Measurements from ENCODE around the gene SHANK1.
"Not testable (repeated sequence)": the region's sequence is repeated elsewhere in the genome, so short reads cannot be mapped to it uniquely, and the experiment has no call there.

Gene SHANK1

GRCh38 chr19:50620394-50620906, 99.2 kb downstream of the SHANK1 start:
- POLR2A ChIA-PET; H3K4me1 ChIP-seq (ENCODE audit: control insufficient read depth, insufficient read depth, low read length): not testable (repeated sequence)
- CTCF ChIA-PET: interaction anchor here (0.6 kb wide), 1 partner anchor 677 kb away, joined by 3 read pairs; no protein-coding TSS in a partner anchor

GRCh38 chr19:50619184-50619583, 100.4 kb downstream of the SHANK1 start:
- POLR2A ChIA-PET: interaction anchor here (0.6 kb wide), 1 partner anchor 10 kb away, joined by 6 read pairs; no protein-coding TSS in a partner anchor
- H3K27ac ChIP-seq (ENCODE audit: extremely low read depth, low read depth, low read length); CTCF ChIA-PET; H3K4me1 ChIP-seq (ENCODE audit: control insufficient read depth, insufficient read depth, low read length); H3K4me3 ChIP-seq (ENCODE audit: low read depth, low read length); H3K36me3 ChIP-seq (ENCODE audit: control insufficient read depth in 2 of 2, insufficient read depth in 1 of 2, low read length in 2 of 2); H3K9me3 ChIP-seq (ENCODE audit: control insufficient read depth, insufficient read depth, low read depth, low read length): not testable (repeated sequence)
- peak; percentile 91 for TF ChIP-seq ZNF366 (tag by site-specific recombination; conservative IDR thresholded peaks at IDR 0.05)

More at GRCh38 chr19:50620394-50620906, 99.2 kb downstream of the SHANK1 start:
- H3K9me3 ChIP-seq (ENCODE audit: control insufficient read depth, insufficient read depth, low read depth, low read length); H3K4me3 ChIP-seq (ENCODE audit: low read depth, low read length); H3K27ac ChIP-seq (ENCODE audit: extremely low read depth, low read depth, low read length); H3K36me3 ChIP-seq (ENCODE audit: control insufficient read depth in 2 of 2, insufficient read depth in 1 of 2, low read length in 2 of 2): not testable (repeated sequence)

GRCh38 chr19:50618379-50618778, 101.2 kb downstream of the SHANK1 start:
- H3K4me3 ChIP-seq (ENCODE audit: low read depth, low read length); H3K27ac ChIP-seq (ENCODE audit: extremely low read depth, low read depth, low read length); POLR2A ChIA-PET; CTCF ChIA-PET; H3K36me3 ChIP-seq (ENCODE audit: control insufficient read depth in 2 of 2, insufficient read depth in 1 of 2, low read length in 2 of 2); H3K4me1 ChIP-seq (ENCODE audit: control insufficient read depth, insufficient read depth, low read length); H3K9me3 ChIP-seq (ENCODE audit: control insufficient read depth, insufficient read depth, low read depth, low read length): not testable (repeated sequence)

- H3K9me3 ChIP-seq (ENCODE audit: control insufficient read depth, insufficient read depth, low read depth, low read length); H3K36me3 ChIP-seq (ENCODE audit: control insufficient read depth in 2 of 2, insufficient read depth in 1 of 2, low read length in 2 of 2); H3K4me1 ChIP-seq (ENCODE audit: control insufficient read depth, insufficient read depth, low read length); H3K4me3 ChIP-seq (ENCODE audit: low read depth, low read length); H3K27ac ChIP-seq (ENCODE audit: extremely low read depth, low read depth, low read length); POLR2A ChIA-PET: not testable (repeated sequence)
- CTCF ChIA-PET: interaction anchor here (1.0 kb wide), 1 partner anchor 57 kb away, joined by 3 read pairs; no protein-coding TSS in a partner anchor
Observed at GRCh38 chr19:50612504-50613404, 106.8 kb downstream of the SHANK1 start.
